Measurements from ENCODE around the gene DCN.

Gene DCN

DNA sequence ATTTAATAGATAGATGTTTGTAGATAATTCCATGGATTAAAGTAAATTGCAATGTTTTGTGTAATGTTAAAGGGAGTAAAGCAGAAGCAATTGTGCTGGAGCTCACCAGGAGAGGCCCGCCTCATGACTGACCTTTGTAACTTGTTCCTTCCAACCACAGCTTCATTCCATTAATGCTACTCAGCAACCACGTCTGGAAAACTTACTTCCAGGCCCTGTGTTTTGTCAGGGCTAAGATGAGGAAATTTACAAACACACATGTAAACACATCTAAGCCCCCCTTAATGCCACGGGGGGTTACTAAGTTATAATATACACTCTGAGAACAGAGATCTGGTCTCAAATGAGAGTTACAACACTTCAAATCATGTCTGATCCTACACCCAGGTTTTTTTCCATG lies 83.7 kb downstream of the DCN start:
- no peak for DNase-seq

GRCh38 chr12:91098461-91098860 lies 84.2 kb downstream of the DCN start:
- no peak for DNase-seq

DNA sequence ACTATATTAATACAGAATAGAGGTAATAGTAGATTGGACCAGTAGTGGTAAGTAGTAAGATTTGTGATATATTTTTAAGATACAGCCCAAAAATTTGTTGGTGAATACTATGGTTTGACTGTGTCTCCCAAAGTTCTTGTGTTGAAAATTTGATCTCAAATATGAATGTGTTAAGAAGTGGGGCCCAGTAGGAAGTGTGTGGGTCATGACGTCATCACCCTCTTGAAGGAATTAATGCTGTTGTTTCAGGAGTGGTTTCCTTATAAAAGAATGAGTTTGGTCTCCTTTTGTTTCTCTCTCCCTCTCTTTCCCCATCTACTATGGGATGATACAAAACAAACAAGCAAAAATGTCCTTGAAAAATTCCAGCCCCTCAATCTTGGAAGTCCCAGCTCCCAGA lies 87.7 kb downstream of the DCN start:
- DNase-seq, result no peak

DNA sequence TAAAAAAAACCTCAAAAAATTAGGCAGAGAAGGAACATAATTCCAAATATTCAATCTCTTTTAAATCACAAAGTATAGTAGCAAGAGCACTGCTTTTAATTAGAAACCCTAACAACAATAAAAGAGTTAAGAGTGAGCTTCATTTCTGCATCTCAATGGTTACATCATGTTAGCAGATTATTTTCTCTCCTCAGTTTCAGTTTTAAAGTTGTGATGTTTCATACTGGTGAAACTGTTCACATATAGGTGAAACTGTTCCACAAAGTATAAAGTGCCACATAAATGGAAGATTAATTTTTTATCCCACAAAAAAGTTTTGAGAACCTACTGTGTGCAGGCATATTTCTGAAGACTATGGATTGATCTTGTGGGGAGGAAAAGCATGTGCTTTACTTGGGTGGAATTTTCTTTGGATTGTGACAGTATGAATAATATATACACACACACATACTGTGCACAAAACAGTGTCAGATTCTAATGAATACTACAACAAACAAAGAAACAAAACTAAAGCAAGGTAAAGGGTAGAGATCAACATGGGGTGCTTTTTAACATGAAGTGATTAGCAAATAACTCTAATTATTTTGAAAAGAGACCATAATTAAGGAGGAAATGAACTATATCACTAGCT lies 88.5 kb downstream of the DCN start:
- no peak for DNase-seq

- DNase-seq, result no peak
Measured at GRCh38 chr12:91093341-91093740, 89.3 kb downstream of the DCN start.

- DNase-seq, result no peak
Measured at GRCh38 chr12:91091916-91092715, 90.5 kb downstream of the DCN start.
